NCI-H2196 (cell line): ENCODE results near the gene TP53BP2.
"Not testable (repeated sequence)": the region's sequence is repeated elsewhere in the genome, so short reads cannot be mapped to it uniquely, and the experiment has no call there.

Experiments used
- DNase-seq: peaks from one replicate; lab custom pipeline; 2025; ENCODE audit not compliant: unreplicated experiment; lab: John Stamatoyannopoulos, UW

Gene TP53BP2, protein sequence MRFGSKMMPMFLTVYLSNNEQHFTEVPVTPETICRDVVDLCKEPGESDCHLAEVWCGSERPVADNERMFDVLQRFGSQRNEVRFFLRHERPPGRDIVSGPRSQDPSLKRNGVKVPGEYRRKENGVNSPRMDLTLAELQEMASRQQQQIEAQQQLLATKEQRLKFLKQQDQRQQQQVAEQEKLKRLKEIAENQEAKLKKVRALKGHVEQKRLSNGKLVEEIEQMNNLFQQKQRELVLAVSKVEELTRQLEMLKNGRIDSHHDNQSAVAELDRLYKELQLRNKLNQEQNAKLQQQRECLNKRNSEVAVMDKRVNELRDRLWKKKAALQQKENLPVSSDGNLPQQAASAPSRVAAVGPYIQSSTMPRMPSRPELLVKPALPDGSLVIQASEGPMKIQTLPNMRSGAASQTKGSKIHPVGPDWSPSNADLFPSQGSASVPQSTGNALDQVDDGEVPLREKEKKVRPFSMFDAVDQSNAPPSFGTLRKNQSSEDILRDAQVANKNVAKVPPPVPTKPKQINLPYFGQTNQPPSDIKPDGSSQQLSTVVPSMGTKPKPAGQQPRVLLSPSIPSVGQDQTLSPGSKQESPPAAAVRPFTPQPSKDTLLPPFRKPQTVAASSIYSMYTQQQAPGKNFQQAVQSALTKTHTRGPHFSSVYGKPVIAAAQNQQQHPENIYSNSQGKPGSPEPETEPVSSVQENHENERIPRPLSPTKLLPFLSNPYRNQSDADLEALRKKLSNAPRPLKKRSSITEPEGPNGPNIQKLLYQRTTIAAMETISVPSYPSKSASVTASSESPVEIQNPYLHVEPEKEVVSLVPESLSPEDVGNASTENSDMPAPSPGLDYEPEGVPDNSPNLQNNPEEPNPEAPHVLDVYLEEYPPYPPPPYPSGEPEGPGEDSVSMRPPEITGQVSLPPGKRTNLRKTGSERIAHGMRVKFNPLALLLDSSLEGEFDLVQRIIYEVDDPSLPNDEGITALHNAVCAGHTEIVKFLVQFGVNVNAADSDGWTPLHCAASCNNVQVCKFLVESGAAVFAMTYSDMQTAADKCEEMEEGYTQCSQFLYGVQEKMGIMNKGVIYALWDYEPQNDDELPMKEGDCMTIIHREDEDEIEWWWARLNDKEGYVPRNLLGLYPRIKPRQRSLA

DNA sequence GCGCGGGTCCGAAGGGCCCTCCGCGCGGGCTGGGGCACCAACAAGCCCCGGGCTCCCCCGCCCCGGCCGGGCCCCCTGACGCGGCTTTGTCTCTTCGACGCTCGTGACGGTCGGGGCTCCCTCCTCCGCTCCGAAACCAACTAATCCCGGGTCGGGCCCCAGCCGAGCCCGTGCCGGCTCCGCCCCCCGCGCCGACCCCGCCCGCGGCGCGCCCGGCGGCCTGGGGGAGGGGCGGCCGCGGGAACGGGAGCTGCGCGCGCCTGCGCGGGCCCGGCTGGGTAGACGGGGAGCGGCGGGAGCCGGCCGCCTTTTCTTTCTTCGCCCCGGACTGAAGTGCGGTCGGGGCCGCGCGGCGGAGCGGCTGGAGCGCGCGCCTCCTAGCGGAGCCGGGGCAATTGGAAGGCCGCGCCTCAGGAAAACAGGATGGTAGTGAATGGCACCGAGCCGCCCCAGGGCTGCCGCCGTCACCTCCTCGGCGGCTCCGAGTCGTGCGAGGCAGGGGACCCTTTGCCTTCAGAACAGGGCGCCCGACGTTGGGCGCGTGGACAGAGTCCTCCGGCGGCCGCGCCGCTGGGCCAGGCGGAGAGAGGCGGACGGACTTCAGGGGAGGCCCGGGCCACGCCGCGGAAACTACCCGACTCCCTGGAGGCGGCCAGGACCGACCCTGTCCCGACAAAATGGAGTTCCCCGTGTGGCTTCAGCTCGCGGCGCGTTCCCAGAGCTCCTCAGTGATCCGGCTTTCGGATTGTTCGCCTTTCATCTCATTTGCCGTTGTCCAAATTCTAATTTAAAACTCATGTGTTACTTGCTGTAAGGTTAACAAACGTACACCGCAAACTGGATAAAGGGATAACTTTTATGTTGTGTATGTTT is at the start of gene TP53BP2:
Gene TP53BP2 (minus strand): TSS at position 138 of the 873 bp plus-strand sequence. CDS start 267 bp downstream, outside the sequence.
- peak; percentile 93 for DNase-seq

GRCh38 chr1:223890494-223890893 is 44.7 kb upstream of the TP53BP2 start:
- not testable (repeated sequence) for DNase-seq

DNA sequence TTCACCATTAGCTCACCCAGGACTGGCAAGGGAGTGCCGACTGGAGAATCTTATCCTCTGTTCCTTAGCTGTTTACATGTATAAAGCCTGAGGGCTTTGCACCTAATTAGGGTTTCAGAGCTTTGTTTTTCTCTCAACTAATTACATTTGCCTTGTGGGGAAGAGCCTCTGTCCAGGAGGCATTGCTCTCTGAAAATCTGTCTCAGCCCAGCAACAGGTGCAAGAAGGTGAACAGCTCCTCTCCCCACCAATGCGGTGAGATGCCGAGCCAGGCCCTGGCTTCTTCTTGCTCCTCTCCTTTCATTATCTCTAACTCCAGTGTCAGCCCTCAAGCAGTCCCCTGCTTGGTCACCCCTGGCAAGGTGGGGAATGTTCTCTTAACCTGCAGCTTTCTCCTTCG is 43.6 kb upstream of the TP53BP2 start:
- not testable (repeated sequence) for DNase-seq

GRCh38 chr1:223887747-223888418 is 42.1 kb upstream of the TP53BP2 start:
- no peak for DNase-seq

DNA sequence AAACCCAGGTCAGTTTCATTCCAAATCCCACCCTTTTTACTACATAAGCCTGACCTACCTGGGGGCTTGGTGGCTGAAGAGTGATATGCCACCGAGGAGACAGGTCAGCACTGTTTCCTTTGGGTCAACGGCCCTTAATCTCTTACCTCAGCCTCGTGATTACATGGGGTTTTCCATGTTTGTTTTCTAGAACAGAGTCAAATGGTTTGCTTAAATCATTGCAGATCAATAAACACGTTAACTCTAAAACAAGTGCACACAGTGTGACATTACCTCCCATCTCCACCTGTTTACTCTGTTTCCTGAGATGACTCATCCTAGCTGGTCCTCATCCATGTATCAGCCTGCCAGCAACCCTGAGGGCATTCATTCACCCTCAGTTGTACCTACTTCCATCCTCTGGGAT is 40.8 kb upstream of the TP53BP2 start:
- peak; percentile 48 for DNase-seq

- DNase-seq: no peak
Observed at GRCh38 chr1:223885614-223886013, 39.9 kb upstream of the TP53BP2 start.

GRCh38 chr1:223878598-223879325 is 33.0 kb upstream of the TP53BP2 start:
- DNase-seq: no peak

DNA sequence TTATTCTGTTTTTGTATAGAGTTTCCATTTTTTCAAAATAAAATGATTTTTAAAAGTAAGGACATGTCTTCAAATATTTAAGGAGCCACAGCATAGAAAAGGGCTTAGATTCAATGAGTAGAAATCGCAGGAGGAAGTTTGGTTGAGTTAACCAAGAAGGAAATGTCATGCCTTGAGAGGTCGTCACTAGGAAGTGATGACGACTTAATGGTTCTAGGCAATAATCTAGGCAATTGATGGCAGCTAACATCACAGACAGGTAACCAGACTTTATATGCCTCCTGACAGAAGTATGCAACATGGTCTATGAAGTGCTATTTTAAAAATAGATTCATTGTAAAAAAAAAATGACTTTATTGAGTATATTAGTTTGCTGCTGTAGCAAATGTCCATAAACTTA is 32.1 kb upstream of the TP53BP2 start:
- DNase-seq: no peak

DNA sequence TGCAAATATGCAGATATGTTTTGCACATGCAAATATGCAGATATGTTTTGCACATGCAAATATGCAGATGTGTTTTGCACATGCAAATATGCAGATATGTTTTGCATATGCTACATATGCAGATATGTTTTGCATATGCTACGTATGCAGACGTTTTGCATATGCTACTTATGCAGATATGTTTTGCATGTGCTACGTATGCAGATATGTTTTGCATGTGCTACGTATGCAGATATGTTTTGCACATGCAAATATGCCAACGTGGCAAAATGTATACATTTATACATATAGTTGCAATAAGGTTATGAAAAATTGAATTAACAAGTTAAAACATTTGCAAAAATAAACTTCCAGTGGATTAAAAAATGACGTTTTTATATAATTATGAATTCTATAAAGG is 30.8 kb upstream of the TP53BP2 start:
- DNase-seq: no peak

GRCh38 chr1:223873044-223873443 is 27.3 kb upstream of the TP53BP2 start:
- DNase-seq: no peak

GRCh38 chr1:223872308-223872901 is 26.7 kb upstream of the TP53BP2 start:
- DNase-seq: no peak

GRCh38 chr1:223870617-223871574 is 25.1 kb upstream of the TP53BP2 start:
- DNase-seq: no peak

GRCh38 chr1:223864599-223865368 is 19.0 kb upstream of the TP53BP2 start:
- not testable (repeated sequence) for DNase-seq

GRCh38 chr1:223864084-223864483 is 18.3 kb upstream of the TP53BP2 start:
- no peak for DNase-seq

DNA sequence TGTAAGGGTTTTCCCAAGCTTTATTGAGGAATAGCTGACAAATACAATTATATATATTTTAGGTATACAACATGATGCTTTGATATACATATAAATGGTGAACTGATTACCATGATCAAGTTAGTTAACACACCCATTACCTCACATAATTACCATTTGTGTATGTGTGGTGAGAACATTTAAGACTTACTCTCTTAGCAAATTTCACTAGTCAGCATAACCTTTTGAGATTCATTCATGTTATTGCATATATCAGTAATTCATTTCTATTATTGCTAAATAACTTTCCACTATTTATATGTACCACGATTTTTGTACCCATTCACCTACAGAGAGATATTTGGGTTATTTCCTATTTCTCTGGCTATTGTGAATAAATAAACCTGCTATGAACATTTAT is 16.2 kb upstream of the TP53BP2 start:
- no peak for DNase-seq

DNA sequence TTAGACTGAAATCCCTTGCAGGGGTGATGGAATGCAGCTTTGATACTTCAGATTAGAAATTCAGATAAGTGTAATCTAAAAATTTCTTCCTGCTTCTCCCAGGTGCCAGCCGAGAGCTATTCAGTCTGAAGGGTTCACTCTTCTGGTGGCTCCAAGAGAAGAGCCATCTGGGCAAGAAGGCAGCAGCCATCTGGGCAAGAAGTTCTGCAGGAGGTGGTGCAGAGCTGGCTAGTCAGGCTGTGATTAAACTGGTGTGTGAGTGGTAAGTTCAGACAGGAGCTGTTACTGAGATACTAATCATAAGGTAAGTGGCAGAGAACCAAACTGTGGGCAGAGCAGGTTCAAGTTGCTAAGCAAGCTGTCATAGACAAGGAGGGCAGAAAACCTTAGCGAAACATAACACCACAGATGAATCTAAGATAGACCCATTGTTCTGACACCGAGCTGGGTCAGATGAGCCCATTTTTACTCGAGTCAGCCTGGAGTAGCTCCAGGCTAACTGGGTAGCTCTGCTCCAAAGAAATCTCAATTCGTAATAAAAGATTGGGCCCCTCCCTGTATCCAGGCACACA is 14.4 kb upstream of the TP53BP2 start:
- DNase-seq: peak; percentile 50

DNA sequence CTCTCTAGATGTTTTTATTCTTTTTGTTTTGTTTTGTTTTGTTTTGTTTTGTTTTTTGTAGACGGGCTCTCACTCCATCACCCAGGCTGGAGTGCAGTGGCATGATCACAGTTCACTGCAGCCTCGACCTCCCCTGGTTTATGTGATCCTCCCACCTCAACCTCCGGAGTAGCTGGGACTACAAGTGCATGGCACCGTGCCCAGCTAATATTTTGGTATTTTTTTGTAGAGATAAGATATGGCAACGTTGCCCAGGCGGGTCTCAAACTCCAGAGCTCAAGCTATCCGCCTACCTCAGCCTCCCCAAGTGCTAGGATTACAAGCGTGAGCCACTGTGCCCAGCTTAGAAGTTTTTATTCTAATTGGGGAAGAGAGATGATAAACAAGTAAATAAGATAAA is 13.3 kb upstream of the TP53BP2 start:
- DNase-seq: no peak
